ENCODE results near the gene MARK3. TPM values are rescaled to one million over a fixed set of nuclear protein-coding genes. Genes with fewer than 3 reads are reported as not detected.

Gene MARK3
- total and polyA plus RNA-seq, 10 of the 15 experiments (the other 5 are each of a cell fraction or from before 2014, with no cell fraction given), result 10.7 to 75.1 (median 41.4) TPM

- BruUV-seq (replicated peaks), result no TSS peak
- Histone ChIP-seq H2AFZ (ENCODE audit: control insufficient read depth, low read depth, low read length) (no peak overlapping the region), H3K79me2 (ENCODE audit: control insufficient read depth, insufficient read depth, low read length) (no peaks in the 10 kb centered on the region), H3K27me3 (replicated peaks in 1 of 2; ENCODE audit: control insufficient read depth in 2 of 2, insufficient read depth in 2 of 2, low read length in 1 of 2) (peaks cover 0 to 1% of the 10 kb centered on the region in 2 experiments; a peak in 1 of 4 replicates), H3K4me1 (ENCODE audit: control insufficient read depth, insufficient read depth, low read length) (peaks cover 24% of the 10 kb centered on the region), H3K36me3 (ENCODE audit: control insufficient read depth in 2 of 2, insufficient read depth in 2 of 2, low read length in 1 of 2) (no peaks in the 10 kb centered on the region; a peak in 1 of 4 replicates), H3K4me2 (ENCODE audit: control insufficient read depth, insufficient read depth) (no peak overlapping the region), H3K9ac (ENCODE audit: control insufficient read depth, insufficient read depth, low read length) (no peak overlapping the region), H3K4me3 (no peak overlapping the region), H3K9me3 (replicated peaks; ENCODE audit: control insufficient read depth, insufficient read depth, low read length) (no peaks in the 10 kb centered on the region), H4K20me1 (ENCODE audit: control insufficient read depth, insufficient read depth) (no peaks in the 10 kb centered on the region), H3K27ac (ENCODE audit: control insufficient read depth, insufficient read depth) (no peak overlapping the region)
- no peak for ATAC-seq
- TF ChIP-seq PKNOX1 (IDR thresholded peaks at IDR 0.05) (no peak), NFIC (IDR thresholded peaks at IDR 0.05; ENCODE audit: low read depth, low read length) (no peak), NFYA (IDR thresholded peaks at IDR 0.05; ENCODE audit: borderline replicate concordance, low read depth, low read length) (no peak), CTCF (IDR thresholded peaks at IDR 0.05 in 2 of 3, conservative IDR thresholded peaks at IDR 0.05 in 1 of 3; ENCODE audit: control insufficient read depth in 2 of 3, extremely low read depth in 1 of 3, insufficient read depth in 1 of 3, low read depth in 3 of 3, low read length in 3 of 3) (no peak), SMAD1 (IDR thresholded peaks at IDR 0.05; ENCODE audit: low read depth, partially characterized antibody) (no peak), FOXK2 (IDR thresholded peaks at IDR 0.05) (no peak), SIN3A (IDR thresholded peaks at IDR 0.05; ENCODE audit: low read depth, low read length) (no peak), MTA3 (IDR thresholded peaks at IDR 0.05; ENCODE audit: borderline replicate concordance, low read length) (no peak), YBX1 (IDR thresholded peaks at IDR 0.05) (no peak), RFX5 (IDR thresholded peaks at IDR 0.05; ENCODE audit: low read depth, low read length) (no peak), BCL11A (IDR thresholded peaks at IDR 0.05; ENCODE audit: low read depth, low read length) (no peak)
- POLR2A ChIA-PET, result no interaction called here
- RAD21 ChIA-PET (ENCODE audit: unreplicated experiment), result interaction anchor here (0.9 kb wide), 1 partner anchor 30 kb away, joined by 3 read pairs; no protein-coding TSS in a partner anchor
- no peak for DNase-seq (ENCODE audit: low read depth, low spot score)
- intact Hi-C loops (cut with micrococcal nuclease; ENCODE audit: unreplicated experiment), result no loop called here
- SMC1A ChIA-PET (ENCODE audit: uncharacterized antibody, unreplicated experiment), result interaction anchor here (3.0 kb wide), 1 partner anchor 11 kb away, joined by 11 read pairs; the partner anchor contains the start of gene TRMT61A
- in situ Hi-C loops (cut with MboI), result loop anchor here (5.0 kb wide), 1 partner anchor 40 kb away; no protein-coding TSS in a partner anchor
- CTCF ChIA-PET, result interaction anchor here (1.2 to 6.5 kb wide), 4 partner anchors 12 to 79 kb away, joined by 3 to 53 read pairs (median 22); partner anchors contain the start of gene TRMT61A
- WGBS (ENCODE audit: insufficient coverage, insufficient replicate concordance, low lambda C conversion rate, missing lambda C conversion rate), result 71% methylated on average over 10 of the region's 10 CpGs
- FAIRE-seq, result no peak
Observed at GRCh38 chr14:103517174-103517566, 132.0 kb downstream of the MARK3 start.

Data from GM12878 (cell line).